Measurements from ENCODE around the gene MICAL2.
A peak's percentile ranks its signal among the peaks of the same experiment; 100 is the strongest.

MICAL2 gene

GRCh38 chr11:12286606-12287005, 176.2 kb downstream of the MICAL2 start:
- Histone ChIP-seq H3K4me2 (ENCODE audit: low read length) (no peak overlapping the region), H2AFZ (no peak overlapping the region), H3K9me3 (ENCODE audit: control insufficient read depth, low read length) (no peaks in the 10 kb centered on the region), H3K36me3 (ENCODE audit: control insufficient read depth, insufficient read depth, low read length) (no peaks in the 10 kb centered on the region), H3K9ac (no peak overlapping the region), H3K4me3 (ENCODE audit: low read depth, low read length) (no peak overlapping the region), H3K4me1 (no peaks in the 10 kb centered on the region), H3K27ac (no peak overlapping the region), H3K27me3 (ENCODE audit: control insufficient read depth, insufficient read depth, low read length) (no peaks in the 10 kb centered on the region), H3K79me2 (no peaks in the 10 kb centered on the region)
- TF ChIP-seq CTCF (IDR thresholded peaks at IDR 0.05), result no peak

GRCh38 chr11:12287009-12287373, 176.6 kb downstream of the MICAL2 start:
- no peak overlapping the region for H3K4me3 ChIP-seq (ENCODE audit: low read depth, low read length)
- no peaks in the 10 kb centered on the region for H3K36me3 ChIP-seq (ENCODE audit: control insufficient read depth, insufficient read depth, low read length)
- H3K9me3 ChIP-seq (ENCODE audit: control insufficient read depth, low read length), result no peaks in the 10 kb centered on the region
- no peak overlapping the region for H3K4me2 ChIP-seq (ENCODE audit: low read length)
- no peaks in the 10 kb centered on the region for H3K27me3 ChIP-seq (ENCODE audit: control insufficient read depth, insufficient read depth, low read length)
- H3K9ac ChIP-seq, result no peak overlapping the region
- no peak for TF ChIP-seq CTCF (IDR thresholded peaks at IDR 0.05)
- no peaks in the 10 kb centered on the region for H3K4me1 ChIP-seq
- H2AFZ ChIP-seq, result no peak overlapping the region
- no peak overlapping the region for H3K27ac ChIP-seq
- no peaks in the 10 kb centered on the region for H3K79me2 ChIP-seq

- Histone ChIP-seq H3K9me3 (ENCODE audit: control insufficient read depth, low read length) (no peaks in the 10 kb centered on the region), H2AFZ (no peak overlapping the region), H3K79me2 (no peaks in the 10 kb centered on the region), H3K4me2 (ENCODE audit: low read length) (no peak overlapping the region), H3K4me3 (ENCODE audit: low read depth, low read length) (no peak overlapping the region), H3K27ac (no peak overlapping the region), H3K9ac (no peak overlapping the region), H3K36me3 (ENCODE audit: control insufficient read depth, insufficient read depth, low read length) (no peaks in the 10 kb centered on the region), H3K4me1 (no peaks in the 10 kb centered on the region), H3K27me3 (ENCODE audit: control insufficient read depth, insufficient read depth, low read length) (no peaks in the 10 kb centered on the region)
- TF ChIP-seq CTCF (IDR thresholded peaks at IDR 0.05), result no peak
These were observed 177.2 kb downstream of the MICAL2 start for GRCh38 chr11:12287374-12288211.

GRCh38 chr11:12288212-12288930, 178.0 kb downstream of the MICAL2 start:
- Histone ChIP-seq H3K9ac (no peak overlapping the region), H3K4me3 (ENCODE audit: low read depth, low read length) (no peak overlapping the region), H3K27me3 (ENCODE audit: control insufficient read depth, insufficient read depth, low read length) (no peaks in the 10 kb centered on the region), H3K4me2 (ENCODE audit: low read length) (no peak overlapping the region), H2AFZ (no peak overlapping the region), H3K36me3 (ENCODE audit: control insufficient read depth, insufficient read depth, low read length) (no peaks in the 10 kb centered on the region), H3K9me3 (ENCODE audit: control insufficient read depth, low read length) (no peaks in the 10 kb centered on the region), H3K27ac (no peak overlapping the region), H3K79me2 (no peaks in the 10 kb centered on the region), H3K4me1 (no peaks in the 10 kb centered on the region)
- peak; percentile 64 for TF ChIP-seq CTCF (IDR thresholded peaks at IDR 0.05)

Data from parathyroid adenoma (tissue), 2 donors.